ENCODE data around the gene CHAF1A. TPM values are rescaled to one million over a fixed set of nuclear protein-coding genes. Genes with fewer than 3 reads are reported as not detected.

Gene CHAF1A
- total and polyA plus RNA-seq, 4 donors = 5.2 to 9.3 (median 6.7) TPM

DNA sequence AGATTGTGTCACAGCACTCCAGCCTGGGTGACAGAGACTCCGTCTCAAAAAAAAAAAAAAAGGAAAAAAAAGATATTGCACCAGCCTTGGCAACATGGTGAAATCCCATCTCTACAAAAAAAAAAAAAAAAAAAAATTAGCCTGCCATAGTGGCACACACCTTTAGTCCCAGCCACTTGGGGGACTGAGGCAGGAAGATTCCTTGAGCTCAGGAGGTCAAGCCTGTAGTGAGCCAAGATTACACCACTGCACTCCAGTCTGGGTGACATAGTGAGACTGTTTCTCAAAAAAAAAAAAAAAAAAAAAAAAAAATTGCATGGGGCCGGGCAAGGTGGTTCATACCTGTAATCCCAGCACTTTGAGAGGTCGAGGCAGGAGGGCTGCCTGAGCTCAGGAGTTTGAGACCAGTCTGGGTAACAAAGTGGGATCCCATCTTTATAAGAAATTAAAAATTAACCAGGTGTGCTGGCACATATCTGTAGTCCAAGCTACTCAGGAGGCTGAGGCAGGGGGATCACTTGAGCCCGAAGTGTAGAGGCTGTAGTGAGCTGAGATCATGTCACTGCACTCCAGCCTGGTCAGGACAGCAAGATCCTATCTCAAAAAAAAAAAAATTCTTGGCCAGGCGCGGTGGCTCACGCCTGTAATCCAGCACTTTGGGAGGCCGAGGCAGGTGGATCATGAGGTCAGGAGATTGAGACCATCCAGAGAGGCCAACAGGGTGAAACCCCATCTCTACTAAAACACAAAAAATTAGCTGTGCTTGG, 62.6 kb downstream of the CHAF1A start:
- Histone ChIP-seq H3K36me3 (ENCODE audit: control insufficient read depth in 1 of 2, insufficient read depth in 2 of 2, low read length in 1 of 2) (no peaks in the 10 kb centered on the region), H3K4me1 (ENCODE audit: control insufficient read depth in 1 of 2, insufficient read depth in 2 of 2, low read length in 2 of 2) (no peaks in the 10 kb centered on the region), H3K27ac (ENCODE audit: low read depth in 1 of 2, low read length in 2 of 2) (no peak overlapping the region), H3K4me3 (ENCODE audit: low read length in 2 of 2) (no peak overlapping the region), H3K9me3 (ENCODE audit: control insufficient read depth, low read length) (no peaks in the 10 kb centered on the region), H3K27me3 (ENCODE audit: control insufficient read depth in 1 of 2, insufficient read depth in 2 of 2, low read length in 1 of 2) (no peaks in the 10 kb centered on the region)
- ATAC-seq (ENCODE audit: low FRiP score) (no peak), DNase-seq (no peak)
- WGBS, 2 donors = 79 to 84% methylated on average over 8 of the region's 8 CpGs
- intact Hi-C loops (cut with DNase I) = no loop called here

DNA sequence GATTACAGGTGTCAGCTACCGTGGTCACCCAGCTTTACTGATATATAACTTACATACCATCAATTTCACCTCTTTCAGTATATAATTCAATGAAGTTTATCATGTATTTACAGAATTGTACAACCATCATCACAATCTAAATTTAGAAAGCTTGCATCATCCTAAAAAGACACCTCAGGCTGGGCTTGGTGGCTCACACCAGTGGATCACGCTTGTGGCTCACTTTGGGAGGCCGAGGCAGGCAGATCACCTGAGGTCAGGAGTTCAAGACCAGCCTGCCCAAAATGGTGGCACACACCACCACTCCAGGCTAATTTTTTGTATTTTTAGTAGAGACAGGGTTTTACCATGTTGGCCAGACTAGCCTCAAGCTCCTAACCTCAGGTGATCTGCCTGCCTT, 65.4 kb downstream of the CHAF1A start:
- no peaks in the 10 kb centered on the region for H3K4me1 ChIP-seq (ENCODE audit: control insufficient read depth in 1 of 2, insufficient read depth in 2 of 2, low read length in 2 of 2)
- H3K27ac ChIP-seq (ENCODE audit: low read depth in 1 of 2, low read length in 2 of 2) = no peak overlapping the region
- DNase-seq = no peak
- H3K9me3 ChIP-seq (ENCODE audit: control insufficient read depth, low read length) = no peaks in the 10 kb centered on the region
- no peaks in the 10 kb centered on the region for H3K36me3 ChIP-seq (ENCODE audit: control insufficient read depth in 1 of 2, insufficient read depth in 2 of 2, low read length in 1 of 2)
- ATAC-seq (ENCODE audit: low FRiP score) = no peak
- no peak overlapping the region for H3K4me3 ChIP-seq (ENCODE audit: low read length in 2 of 2)
- intact Hi-C loops (cut with DNase I) = no loop called here
- no peaks in the 10 kb centered on the region for H3K27me3 ChIP-seq (ENCODE audit: control insufficient read depth in 1 of 2, insufficient read depth in 2 of 2, low read length in 1 of 2)
- 86 to 92% methylated on average over 3 of the region's 3 CpGs for WGBS, 2 donors

DNA sequence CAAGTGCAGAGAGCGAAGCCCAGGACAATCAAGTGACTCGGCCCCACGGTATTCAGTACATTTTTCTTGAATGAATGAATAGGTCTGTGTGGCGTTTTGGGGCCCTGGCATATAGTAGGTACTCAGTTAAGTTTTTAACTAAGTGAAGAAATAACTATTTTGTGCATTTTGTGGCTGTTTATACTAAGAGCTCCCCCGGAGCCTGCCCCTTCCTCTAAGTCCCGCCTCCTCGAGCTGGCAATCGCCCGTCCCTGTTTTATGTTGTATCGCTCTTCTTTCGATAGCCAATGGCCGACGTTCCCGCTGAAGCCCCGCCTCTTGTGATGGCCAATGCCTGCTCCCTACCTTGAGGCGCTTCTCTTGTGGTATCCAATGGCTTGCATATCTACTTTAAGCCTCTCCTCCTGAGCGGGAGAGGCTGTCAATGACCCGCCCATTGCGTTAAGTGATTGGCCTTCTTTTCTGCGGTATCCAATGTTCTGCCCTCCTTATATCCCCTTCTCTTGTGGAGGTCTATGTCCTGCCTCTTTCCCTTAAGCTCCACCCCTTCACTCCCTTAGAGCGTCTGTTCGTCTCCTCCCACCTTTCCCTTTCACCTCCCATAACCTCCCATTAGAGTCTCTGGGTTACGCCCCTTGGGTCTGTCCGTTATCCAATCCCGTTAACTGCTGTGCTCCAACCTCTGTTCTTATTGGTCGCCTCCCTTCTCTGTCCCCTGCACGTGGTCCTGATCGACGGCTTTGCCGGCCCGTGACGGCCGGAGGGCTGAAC, 69.1 kb downstream of the CHAF1A start:
- WGBS, 2 donors = 0% methylated on average over 33 of the region's 33 CpGs
- ATAC-seq (ENCODE audit: low FRiP score) = peak; percentile 98
- intact Hi-C loops (cut with DNase I) = no loop called here
- peaks cover 0 to 2% of the 10 kb centered on the region in 2 donors for H3K4me1 ChIP-seq (ENCODE audit: control insufficient read depth in 1 of 2, insufficient read depth in 2 of 2, low read length in 2 of 2)
- H3K27me3 ChIP-seq (ENCODE audit: control insufficient read depth in 1 of 2, insufficient read depth in 2 of 2, low read length in 1 of 2) = no peaks in the 10 kb centered on the region
- H3K36me3 ChIP-seq (ENCODE audit: control insufficient read depth in 1 of 2, insufficient read depth in 2 of 2, low read length in 1 of 2) = peaks cover 0 to 2% of the 10 kb centered on the region in 2 donors
- peak overlapping the region; percentile 54 to 93 for H3K4me3 ChIP-seq (ENCODE audit: low read length in 2 of 2)
- DNase-seq = peak; percentile 98 to 99
- H3K9me3 ChIP-seq (ENCODE audit: control insufficient read depth, low read length) = no peaks in the 10 kb centered on the region
- H3K27ac ChIP-seq (ENCODE audit: low read depth in 1 of 2, low read length in 2 of 2) = peak overlapping the region in 1 of 2 donors; percentile 34

DNA sequence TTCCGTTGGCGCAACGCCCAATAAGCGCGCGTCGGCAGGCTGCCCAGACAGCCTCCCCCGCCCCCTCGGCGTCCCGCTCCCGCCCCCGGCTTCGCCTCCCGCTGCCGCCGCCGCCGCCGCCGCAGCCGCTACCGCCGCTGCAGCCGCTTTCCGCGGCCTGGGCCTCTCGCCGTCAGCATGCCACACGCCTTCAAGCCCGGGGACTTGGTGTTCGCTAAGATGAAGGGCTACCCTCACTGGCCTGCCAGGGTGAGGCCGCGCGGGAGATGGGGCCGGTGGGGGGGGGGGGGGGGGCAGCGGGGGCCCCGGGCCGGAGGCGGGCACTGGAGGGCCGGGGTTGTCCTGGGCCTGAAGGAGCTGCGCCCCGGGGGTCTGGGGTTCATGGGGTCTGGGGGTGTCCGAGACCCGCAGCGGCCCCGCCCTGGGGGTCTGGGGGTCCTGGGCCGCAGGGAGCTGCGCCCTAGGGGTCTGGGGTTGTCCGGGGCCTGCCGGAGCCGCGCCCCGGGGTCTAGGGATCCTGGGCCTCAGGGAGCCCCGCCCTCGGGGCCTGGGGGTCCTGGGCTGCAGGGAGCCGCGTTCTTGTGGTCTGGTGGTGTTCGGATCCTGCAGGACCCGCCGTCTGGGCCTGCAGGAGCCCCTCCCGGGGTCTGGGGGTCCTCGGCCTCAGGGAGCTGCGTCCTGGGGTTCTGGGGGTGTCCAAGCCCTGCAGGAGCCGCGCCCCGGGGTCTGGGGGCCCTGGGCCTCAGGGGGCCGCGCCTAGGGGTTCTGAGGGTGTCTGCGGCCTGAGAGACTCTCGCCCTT, 69.9 kb downstream of the CHAF1A start, which contains the start of gene HDGFL2:
HDGFL2 (plus strand) TSS at position 124 of the 801 bp plus-strand sequence; CDS start at position 178, 54 bp downstream.
- peak within 1 kb of the TSS in 1 of 2 donors; percentile 34 for H3K27ac ChIP-seq (ENCODE audit: low read depth in 1 of 2, low read length in 2 of 2)
- no peak for ATAC-seq (ENCODE audit: low FRiP score)
- 1% methylated on average over 31 to 71 of the region's 71 CpGs for WGBS, 2 donors
- peak within 1 kb of the TSS; percentile 86 to 93 for H3K4me3 ChIP-seq (ENCODE audit: low read length in 2 of 2)
- peaks cover 0 to 2% of the 10 kb centered on the region in 2 donors for H3K36me3 ChIP-seq (ENCODE audit: control insufficient read depth in 1 of 2, insufficient read depth in 2 of 2, low read length in 1 of 2)
- intact Hi-C loops (cut with DNase I) = no loop called here
- peak in 1 of 2 donors; percentile 98 for DNase-seq
- H3K27me3 ChIP-seq (ENCODE audit: control insufficient read depth in 1 of 2, insufficient read depth in 2 of 2, low read length in 1 of 2) = no peaks in the 10 kb centered on the region
- H3K9me3 ChIP-seq (ENCODE audit: control insufficient read depth, low read length) = no peaks in the 10 kb centered on the region
- H3K4me1 ChIP-seq (ENCODE audit: control insufficient read depth in 1 of 2, insufficient read depth in 2 of 2, low read length in 2 of 2) = peaks cover 0 to 2% of the 10 kb centered on the region in 2 donors

DNA sequence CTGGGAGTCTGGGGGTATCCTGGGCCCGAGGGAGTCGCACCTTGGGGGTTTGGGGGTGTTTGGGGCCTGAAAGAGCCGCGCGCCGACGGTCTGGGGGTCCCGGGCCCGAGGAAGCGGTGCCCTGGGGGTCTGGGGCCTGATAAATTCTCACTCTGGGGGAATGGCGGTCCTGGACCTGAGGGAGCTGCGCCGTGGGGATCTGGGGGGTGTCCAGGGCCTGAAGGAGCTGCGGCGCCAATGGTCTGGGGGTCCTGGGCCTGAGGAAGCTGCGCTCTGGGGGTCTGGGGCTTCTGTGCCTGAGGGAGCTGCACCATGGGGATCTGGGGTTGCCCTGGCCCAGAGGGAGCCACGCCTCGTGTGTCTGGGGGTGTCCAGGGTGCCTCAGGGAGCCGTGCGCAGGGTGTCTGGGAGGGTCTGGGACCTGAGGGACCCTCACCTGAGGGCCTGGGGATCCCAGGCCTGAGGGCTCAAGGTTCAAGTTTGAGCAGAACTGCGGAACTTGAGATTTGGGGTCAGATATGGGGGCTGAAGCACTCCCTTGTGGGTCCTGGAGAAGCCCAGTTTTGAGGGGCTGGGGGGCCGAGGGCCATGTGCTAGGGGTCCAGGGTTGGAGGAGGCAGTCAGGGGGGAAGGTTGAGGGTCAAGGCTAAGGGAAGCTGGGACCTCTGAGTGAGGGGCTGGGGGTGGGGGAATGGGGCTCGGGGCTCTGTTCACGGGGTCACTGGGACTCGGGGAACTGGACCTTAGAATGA, 70.7 kb downstream of the CHAF1A start:
- ATAC-seq (ENCODE audit: low FRiP score) (no peak), DNase-seq (no peak)
- Histone ChIP-seq H3K4me3 (ENCODE audit: low read length in 2 of 2) (peak overlapping the region; percentile 86 to 93), H3K27ac (ENCODE audit: low read depth in 1 of 2, low read length in 2 of 2) (no peak overlapping the region), H3K36me3 (ENCODE audit: control insufficient read depth in 1 of 2, insufficient read depth in 2 of 2, low read length in 1 of 2) (peaks cover 0 to 2% of the 10 kb centered on the region in 2 donors), H3K4me1 (ENCODE audit: control insufficient read depth in 1 of 2, insufficient read depth in 2 of 2, low read length in 2 of 2) (peaks cover 0 to 2% of the 10 kb centered on the region in 2 donors), H3K9me3 (ENCODE audit: control insufficient read depth, low read length) (no peaks in the 10 kb centered on the region), H3K27me3 (ENCODE audit: control insufficient read depth in 1 of 2, insufficient read depth in 2 of 2, low read length in 1 of 2) (no peaks in the 10 kb centered on the region)
- intact Hi-C loops (cut with DNase I) = no loop called here
- WGBS, 2 donors = 18 to 19% methylated on average over 25 of the region's 25 CpGs

DNA sequence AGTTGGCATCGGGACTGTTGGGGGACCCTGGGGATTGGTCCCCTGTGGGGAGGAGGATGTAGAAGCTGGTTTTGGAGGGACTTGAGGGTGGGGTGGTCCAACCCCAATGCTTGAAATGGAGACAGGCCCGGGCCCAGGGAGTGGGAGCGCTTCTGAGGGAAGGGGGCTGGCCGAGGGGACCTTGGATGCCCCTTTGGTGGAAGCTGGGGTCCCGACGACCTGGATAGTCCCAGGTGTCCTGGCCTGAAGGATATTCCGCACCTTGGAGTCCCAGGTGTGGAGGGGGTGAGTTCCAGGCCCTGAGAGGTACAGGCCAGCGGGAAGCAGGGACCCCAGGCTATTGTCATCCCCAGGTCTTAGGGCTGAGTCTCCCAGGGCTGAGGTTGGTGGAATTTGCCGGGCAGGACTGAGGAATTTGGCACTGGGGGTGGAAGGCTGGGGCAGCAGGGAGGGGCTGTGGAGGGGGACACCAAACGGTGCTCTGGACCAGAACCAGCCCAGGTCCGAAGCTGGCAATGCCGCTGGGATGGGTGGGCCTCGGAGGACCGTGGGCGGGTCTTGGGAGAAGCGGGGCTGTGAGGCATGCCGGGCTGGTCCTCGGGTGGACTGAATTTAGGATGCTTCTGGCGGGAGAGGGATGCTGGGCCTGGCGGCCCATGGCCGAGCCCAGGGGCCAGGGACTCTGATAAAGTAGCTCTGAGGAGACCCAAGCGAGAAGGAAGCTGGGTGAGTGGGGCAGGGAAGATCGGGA, 71.5 kb downstream of the CHAF1A start:
- H3K4me3 ChIP-seq (ENCODE audit: low read length in 2 of 2) = peak overlapping the region in 1 of 2 donors; percentile 11
- whole genome bisulfite sequencing, 2 donors = 16 to 17% methylated on average over 22 to 23 of the region's 23 CpGs
- intact Hi-C loops (cut with DNase I) = no loop called here
- no peak overlapping the region for H3K27ac ChIP-seq (ENCODE audit: low read depth in 1 of 2, low read length in 2 of 2)
- H3K9me3 ChIP-seq (ENCODE audit: control insufficient read depth, low read length) = no peaks in the 10 kb centered on the region
- peaks cover 0 to 2% of the 10 kb centered on the region in 2 donors for H3K4me1 ChIP-seq (ENCODE audit: control insufficient read depth in 1 of 2, insufficient read depth in 2 of 2, low read length in 2 of 2)
- DNase-seq = no peak
- H3K36me3 ChIP-seq (ENCODE audit: control insufficient read depth in 1 of 2, insufficient read depth in 2 of 2, low read length in 1 of 2) = peaks cover 0 to 2% of the 10 kb centered on the region in 2 donors
- no peaks in the 10 kb centered on the region for H3K27me3 ChIP-seq (ENCODE audit: control insufficient read depth in 1 of 2, insufficient read depth in 2 of 2, low read length in 1 of 2)
- ATAC-seq (ENCODE audit: low FRiP score) = no peak

DNA sequence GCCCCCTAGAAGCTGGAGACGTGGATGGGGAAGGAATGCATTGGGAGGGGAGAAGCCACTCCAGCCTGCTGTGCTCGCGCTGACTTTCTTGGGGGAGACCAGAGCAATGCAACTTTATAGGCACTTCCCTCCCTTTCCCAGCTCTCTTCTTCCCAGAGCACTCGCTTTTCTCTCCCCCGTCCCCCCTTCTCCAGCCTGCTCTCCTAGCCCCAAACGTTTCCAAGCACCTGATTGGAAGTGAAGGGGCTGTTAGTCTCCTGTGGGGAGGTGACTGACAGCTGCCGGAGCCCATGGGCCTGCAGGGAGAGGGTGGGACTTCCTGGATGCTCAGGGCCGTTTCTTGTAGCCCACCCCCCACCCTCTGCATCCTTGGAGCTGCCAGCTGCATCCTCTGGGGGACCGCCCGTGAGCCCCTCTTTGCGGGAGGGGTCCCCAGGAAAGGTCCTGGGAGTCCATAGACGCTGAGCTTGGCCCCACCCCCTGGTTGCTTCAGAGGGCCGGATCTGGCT, 72.1 kb downstream of the CHAF1A start:
- Histone ChIP-seq H3K4me1 (ENCODE audit: control insufficient read depth in 1 of 2, insufficient read depth in 2 of 2, low read length in 2 of 2) (peaks cover 0 to 2% of the 10 kb centered on the region in 2 donors), H3K27ac (ENCODE audit: low read depth in 1 of 2, low read length in 2 of 2) (no peak overlapping the region), H3K27me3 (ENCODE audit: control insufficient read depth in 1 of 2, insufficient read depth in 2 of 2, low read length in 1 of 2) (no peaks in the 10 kb centered on the region), H3K9me3 (ENCODE audit: control insufficient read depth, low read length) (no peaks in the 10 kb centered on the region), H3K4me3 (ENCODE audit: low read length in 2 of 2) (peak overlapping the region in 1 of 2 donors; percentile 11), H3K36me3 (ENCODE audit: control insufficient read depth in 1 of 2, insufficient read depth in 2 of 2, low read length in 1 of 2) (peaks cover 0 to 2% of the 10 kb centered on the region in 2 donors)
- intact Hi-C loops (cut with DNase I) = no loop called here
- ATAC-seq (ENCODE audit: low FRiP score) (no peak), DNase-seq (no peak)
- 7 to 11% methylated on average over 13 of the region's 13 CpGs for WGBS, 2 donors

All from aorta (tissue), 5 donors.